AG08395 (cell line): ENCODE results near the gene SLC43A2.

Experiments used
- DNase-seq: peaks from one replicate; pipeline ENCODE4 v3.0.0; 2012; ENCODE audit warnings: mixed read lengths, low spot score

SLC43A2 gene

DNA sequence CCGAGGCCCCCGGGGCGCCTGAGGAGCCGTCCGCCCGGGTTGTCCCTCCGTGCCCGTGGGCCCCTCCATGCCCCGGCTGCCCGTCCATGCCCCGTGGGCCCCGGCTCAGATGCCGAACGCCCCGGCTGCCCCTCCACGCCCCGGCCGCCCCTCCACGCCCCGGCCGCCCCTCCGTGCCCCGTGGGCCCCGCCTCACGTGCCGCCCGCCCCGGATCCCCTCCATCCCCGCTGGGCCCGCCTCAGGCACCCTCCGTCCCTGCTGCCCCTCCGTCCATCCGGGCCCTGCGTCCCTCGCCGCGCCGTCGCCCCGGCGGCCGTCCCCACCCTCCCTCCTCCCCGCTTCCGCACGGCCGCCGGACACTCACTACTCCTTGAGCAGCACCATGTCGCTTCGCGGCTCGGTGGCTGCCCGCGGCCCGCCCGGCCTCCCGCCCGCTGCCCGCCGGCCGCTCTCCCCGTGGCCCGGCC, 66.4 kb downstream of the SLC43A2 start:
- peak; percentile 59 for DNase-seq

DNA sequence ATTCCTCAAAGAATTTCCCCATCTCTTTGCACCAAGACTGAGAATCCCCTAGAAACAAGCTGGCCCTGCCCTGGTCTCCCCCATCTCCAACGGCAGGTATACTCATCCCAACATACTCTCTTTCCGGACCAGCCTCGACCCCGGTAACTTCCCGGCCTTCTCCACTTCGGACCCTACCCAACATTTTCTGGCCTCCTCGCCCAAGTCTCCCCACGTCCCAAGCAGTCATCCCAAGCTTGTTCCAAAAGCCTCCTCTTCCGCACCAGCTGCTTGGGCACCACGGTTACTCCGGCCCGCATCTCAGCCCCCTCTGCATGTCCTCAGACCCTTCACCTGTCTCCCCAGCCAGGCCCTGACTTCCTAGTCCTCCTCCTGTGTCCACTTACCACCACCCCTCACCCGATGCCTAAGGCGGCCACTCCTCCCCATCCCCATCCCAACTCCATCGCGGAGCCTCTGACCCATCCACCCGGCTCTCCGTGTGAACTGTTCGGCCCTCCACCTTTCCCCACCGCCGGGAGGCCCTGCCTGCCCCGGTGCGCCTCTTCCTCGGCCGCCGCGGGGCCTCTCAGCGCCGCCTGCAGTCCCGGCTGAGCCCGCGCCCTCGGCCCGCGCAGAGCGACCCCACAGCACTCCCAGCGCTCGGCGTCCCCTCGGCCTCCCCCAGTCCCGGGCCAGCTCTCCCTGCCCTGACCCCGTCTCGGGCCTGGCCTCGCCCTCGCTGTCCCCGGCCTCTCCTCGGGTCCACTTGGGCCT, 67.0 kb downstream of the SLC43A2 start:
- peak; percentile 44 for DNase-seq

DNA sequence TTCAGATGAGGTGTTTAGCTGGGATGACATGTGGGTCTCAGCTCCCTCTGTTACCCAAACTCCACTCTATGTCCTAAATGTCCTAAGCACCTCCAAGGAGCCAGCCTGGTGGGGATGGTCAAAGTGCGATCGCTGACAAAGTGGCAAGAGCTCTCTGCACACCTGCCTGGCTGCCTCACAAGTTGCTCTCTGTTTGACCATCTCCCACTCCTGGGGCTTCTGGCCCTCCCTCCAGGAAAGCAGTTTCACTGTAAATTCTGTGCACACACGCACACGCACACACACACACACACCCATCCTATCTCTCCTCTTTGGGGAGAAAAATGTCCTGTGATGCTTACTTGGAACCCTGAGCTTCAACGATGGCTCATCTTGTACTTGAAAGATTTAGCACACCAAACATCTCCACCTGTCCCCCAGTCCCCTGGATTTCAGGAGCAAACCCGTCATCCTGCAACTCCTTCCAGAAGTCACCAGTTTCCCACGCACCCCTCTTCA, 67.7 kb downstream of the SLC43A2 start:
- DNase-seq, result no peak

GRCh38 chr17:1560101-1560857, 68.4 kb downstream of the SLC43A2 start:
- no peak for DNase-seq

GRCh38 chr17:1559047-1560043, 69.3 kb downstream of the SLC43A2 start:
- no peak for DNase-seq

GRCh38 chr17:1558401-1558800, 70.2 kb downstream of the SLC43A2 start:
- DNase-seq, result no peak

GRCh38 chr17:1557355-1558095, 71.1 kb downstream of the SLC43A2 start:
- DNase-seq, result no peak

GRCh38 chr17:1555651-1556471, 72.8 kb downstream of the SLC43A2 start:
- no peak for DNase-seq

- no peak for DNase-seq
Observed at GRCh38 chr17:1554751-1555540, 73.7 kb downstream of the SLC43A2 start.

- no peak for DNase-seq
Observed at GRCh38 chr17:1553354-1554266, 75.0 kb downstream of the SLC43A2 start.

DNA sequence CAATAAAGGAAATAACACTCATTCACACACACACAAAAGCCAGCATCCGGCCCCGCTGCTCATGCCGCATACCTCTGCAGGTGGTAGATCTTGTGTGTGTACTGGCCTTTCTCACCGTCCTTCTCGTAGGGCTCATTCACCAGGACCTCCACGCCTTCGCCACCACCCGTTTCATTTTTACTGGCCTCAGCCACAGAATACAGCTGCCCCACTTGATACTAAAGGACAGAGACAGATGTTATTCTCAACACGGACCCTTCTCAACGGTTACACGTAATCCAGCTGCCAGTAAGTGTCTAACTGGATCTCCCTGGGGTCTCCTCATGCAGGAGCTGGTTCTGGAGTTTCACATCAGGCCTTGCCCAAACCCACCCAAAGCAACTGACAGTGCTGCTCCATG, 75.7 kb downstream of the SLC43A2 start:
- no peak for DNase-seq

GRCh38 chr17:1551741-1552140, 76.9 kb downstream of the SLC43A2 start:
- no peak for DNase-seq

DNA sequence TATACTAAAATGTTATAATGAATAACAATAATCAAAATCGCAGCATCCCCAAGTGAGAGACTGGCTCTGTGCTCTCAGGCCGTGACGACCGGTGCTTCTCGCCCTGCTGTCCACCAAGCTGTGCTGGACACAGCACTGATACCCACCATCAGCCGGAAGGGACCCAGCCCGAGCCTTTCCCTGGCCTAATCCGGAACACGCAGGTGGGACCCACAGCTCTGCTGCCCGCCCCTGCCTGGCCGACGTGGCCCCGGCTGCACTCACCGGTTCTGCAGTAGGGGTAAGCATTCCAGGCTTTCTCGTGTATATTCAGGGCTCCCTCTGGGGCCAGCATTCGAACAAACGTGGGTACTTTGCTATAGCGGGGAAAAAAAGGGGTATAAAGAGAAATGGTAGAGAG, 80.6 kb downstream of the SLC43A2 start:
- no peak for DNase-seq

GRCh38 chr17:1546292-1546922, 82.2 kb downstream of the SLC43A2 start:
- DNase-seq, result peak; percentile 25

DNA sequence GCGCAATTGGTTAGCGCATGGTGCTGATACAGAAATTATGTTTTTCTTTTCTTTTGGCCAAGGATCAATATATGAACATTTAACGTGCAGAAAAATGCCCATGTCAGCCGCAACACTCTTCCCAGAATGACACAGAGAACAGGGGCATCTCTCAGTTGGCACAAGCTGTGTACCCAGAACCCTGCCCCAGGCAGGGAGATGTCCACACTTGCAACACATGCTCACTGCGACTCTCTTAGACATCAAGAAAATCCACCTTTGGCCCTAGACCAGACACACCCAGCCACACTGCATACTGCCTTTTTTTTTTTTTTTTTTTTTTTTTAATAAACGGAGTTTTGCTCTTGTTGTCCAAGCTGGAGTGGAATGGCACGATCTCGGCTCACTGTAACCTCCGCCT, 83.0 kb downstream of the SLC43A2 start:
- DNase-seq, result no peak

DNA sequence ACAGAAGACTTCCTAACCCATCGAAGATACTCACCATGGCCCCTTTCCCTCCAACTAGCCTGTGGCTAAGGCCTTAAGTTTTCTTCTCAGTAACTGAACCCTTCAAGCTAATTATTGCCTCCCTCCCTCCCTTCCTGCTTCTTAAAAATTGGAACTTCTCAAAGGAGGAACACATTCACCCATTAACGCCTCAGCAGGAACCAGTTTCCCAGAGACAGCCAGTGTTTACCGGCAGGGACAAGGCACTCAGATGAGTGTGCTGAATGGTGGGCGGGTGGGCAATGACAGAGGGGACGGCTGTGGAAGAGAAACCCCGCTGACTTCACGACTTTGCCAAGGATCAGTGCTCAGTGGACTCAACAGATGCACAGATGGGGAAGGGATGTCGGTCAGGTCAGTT, 86.3 kb downstream of the SLC43A2 start:
- DNase-seq, result no peak

DNA sequence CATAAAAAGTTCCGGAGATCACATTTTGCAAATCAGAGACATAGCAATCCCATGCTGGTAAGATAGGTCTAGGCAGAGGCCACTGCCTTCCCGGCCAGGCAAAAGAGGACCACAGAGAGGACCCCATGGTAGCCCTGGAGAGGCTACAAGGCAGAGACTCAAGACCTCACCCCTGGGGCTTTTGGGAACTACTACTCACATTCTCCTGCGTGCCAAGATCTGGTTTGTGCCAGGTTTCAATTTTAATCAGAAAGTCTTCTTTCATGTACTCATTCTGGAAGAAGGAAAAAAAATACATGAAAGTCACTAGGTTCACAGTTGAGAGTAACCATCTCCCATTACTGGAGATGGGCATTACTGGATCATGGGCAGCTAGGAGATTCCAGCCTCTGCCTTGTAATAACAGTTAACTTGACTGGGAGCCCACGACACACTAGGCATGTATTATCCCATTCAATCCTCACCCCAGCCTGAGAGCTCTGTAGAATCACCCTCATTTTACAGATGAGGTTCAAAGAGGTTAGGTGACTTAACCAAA, 87.2 kb downstream of the SLC43A2 start:
- DNase-seq, result no peak

DNA sequence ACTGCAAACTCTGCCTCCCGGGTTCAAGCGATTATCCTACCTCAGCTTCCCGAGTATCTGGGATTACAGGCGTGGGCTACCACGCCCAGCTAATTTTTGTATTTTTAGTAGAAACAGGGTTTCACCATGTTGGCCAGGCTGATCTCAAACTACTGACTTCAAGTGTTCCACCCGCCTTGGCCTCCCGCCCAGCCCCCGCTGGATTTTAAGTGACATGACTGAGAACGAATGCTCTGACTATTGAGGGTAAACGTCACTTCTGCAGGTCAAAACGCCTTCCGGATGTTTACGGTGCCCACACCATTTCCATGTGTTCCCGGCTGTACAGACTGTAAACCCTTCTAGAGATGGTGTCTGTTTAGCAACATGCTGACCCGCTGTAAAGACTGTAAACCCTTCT, 88.8 kb downstream of the SLC43A2 start:
- no peak for DNase-seq
